Measurements from ENCODE around the gene PRDM8. TPM values are rescaled to one million over a fixed set of nuclear protein-coding genes. Genes with fewer than 3 reads are reported as not detected.

PRDM8 gene
- total RNA-seq, 3 donors from 2014 or later = 0.41 to 10.1 (median 2.9) TPM

DNA sequence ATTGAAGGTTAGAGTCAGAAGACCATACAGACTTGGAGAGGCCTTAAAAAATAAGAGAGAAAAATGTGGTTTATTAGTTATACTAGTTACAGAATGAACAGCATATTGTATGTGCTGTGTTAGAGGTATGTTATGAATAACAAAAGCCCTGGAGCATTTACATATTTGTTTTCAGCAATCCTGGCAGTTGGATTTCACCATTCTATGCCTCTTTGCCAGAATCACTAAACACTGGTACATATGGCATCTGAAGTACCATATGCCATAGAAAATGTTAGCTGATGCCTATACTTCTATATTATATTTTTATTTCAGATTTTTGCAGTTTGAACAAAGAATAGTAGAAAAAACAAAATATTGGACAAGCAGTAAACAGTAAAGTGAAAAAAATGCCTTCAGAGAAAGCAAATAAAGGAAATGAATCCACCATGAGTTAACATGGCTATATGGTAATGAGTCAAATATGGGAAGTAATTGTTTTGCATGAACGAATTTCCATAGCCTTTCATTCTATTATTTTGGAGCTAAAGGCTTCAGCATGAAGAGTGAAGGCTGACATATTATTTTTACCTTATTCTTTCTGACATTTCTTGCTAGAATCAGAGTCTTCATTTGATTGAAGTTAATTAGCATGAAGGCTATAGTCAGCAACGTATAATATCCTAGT is 41.9 kb upstream of the PRDM8 start:
- DNase-seq (no peak), ATAC-seq (no peak)
- TF ChIP-seq CTCF (IDR thresholded peaks at IDR 0.05) = no peak
- H3K9me3 ChIP-seq = no peaks in the 10 kb centered on the region
- no peaks in the 10 kb centered on the region for H3K4me1 ChIP-seq (ENCODE audit: low read depth)
- H3K36me3 ChIP-seq (ENCODE audit: low read depth) = no peaks in the 10 kb centered on the region
- H3K4me3 ChIP-seq = no peak overlapping the region
- intact Hi-C loops (cut with DNase I, micrococcal nuclease) = no loop called here

DNA sequence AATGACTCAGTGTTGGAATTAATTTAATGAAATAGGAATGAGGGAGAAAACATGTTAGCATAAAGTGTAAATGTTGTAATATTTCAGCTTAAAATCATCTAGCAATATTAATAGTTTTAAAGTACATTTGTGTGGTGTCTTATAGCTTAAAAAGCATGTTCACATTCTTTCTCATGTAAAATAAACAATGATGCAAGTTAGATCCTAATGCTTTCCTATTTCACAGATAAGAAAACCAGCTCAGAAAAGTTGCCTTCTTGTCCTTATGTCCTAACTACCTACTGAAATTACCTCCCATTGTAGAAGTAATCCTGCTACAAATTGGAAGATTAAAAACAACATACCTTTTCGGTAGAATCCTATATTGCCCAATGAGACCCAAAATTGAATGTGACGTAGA is 40.9 kb upstream of the PRDM8 start:
- ATAC-seq (no peak), DNase-seq (no peak)

DNA sequence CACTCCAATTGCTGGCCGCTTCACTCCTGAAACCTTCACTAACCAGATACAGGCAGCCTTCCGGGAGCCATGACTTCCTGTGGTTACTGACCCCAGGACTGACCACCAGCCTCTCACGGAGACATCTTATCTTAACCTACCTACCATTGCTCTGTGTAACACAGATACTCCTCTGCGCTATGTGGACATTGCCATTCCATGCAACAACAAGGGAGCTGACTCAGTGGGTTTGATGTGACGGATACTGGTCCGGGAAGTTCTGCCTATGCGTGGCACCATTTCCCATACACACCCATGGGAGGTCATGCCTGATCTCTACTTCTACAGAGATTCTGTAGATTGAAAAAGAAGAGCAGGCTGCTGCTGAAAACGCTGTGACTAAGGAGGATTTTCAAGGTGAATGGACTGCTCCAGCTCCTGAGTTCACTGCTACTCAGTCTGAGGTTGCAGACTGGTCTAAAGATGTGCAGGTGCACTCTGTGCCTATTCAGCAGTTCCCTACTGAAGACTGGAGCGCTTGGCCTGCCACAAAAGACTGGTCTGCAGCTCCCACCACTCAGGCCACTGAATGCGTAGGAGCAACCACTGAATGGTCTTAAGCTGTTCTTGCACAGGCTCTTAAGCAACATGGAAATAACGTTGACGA is 35.8 kb upstream of the PRDM8 start:
- ATAC-seq (no peak), DNase-seq (no peak)
- Histone ChIP-seq H3K9me3 (no peaks in the 10 kb centered on the region), H3K36me3 (ENCODE audit: low read depth) (no peaks in the 10 kb centered on the region), H3K4me3 (no peak overlapping the region), H3K4me1 (ENCODE audit: low read depth) (no peaks in the 10 kb centered on the region)
- intact Hi-C loops (cut with DNase I, micrococcal nuclease) = no loop called here
- TF ChIP-seq CTCF (IDR thresholded peaks at IDR 0.05) = no peak

More for the DNA sequence above, 40.9 kb upstream of the PRDM8 start:
- Histone ChIP-seq H3K36me3 (ENCODE audit: low read depth) (no peaks in the 10 kb centered on the region), H3K9me3 (no peaks in the 10 kb centered on the region), H3K4me3 (no peak overlapping the region), H3K4me1 (ENCODE audit: low read depth) (no peaks in the 10 kb centered on the region)
- intact Hi-C loops (cut with DNase I, micrococcal nuclease) = no loop called here
- TF ChIP-seq CTCF (IDR thresholded peaks at IDR 0.05) = no peak

DNA sequence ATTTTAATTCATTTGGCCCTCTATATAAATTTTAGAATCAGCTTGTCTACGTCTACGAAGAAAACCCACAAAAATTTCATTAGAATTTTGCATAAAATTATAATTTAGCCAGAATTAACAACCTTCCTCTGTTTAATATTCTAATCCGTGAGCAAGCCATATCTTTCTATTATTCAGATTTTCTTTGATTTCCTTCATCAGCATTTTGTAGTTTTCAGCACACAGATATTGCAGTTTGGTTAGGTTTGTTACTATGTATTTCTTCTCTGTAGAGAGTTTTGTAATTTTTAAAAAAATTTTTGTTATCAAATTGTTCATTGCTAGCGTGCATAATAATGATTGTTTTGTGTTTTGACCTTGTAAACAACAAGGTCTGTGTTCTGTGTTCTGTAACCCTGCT is 34.9 kb upstream of the PRDM8 start:
- DNase-seq = no peak
- Histone ChIP-seq H3K36me3 (ENCODE audit: low read depth) (no peaks in the 10 kb centered on the region), H3K4me3 (no peak overlapping the region), H3K4me1 (ENCODE audit: low read depth) (no peaks in the 10 kb centered on the region), H3K9me3 (no peaks in the 10 kb centered on the region)
- no peak for TF ChIP-seq CTCF (IDR thresholded peaks at IDR 0.05)
- intact Hi-C loops (cut with DNase I, micrococcal nuclease) = no loop called here
- ATAC-seq = no peak

GRCh38 chr4:80165855-80166254 is 31.4 kb upstream of the PRDM8 start:
- intact Hi-C loops (cut with DNase I, micrococcal nuclease) = no loop called here

More at GRCh38 chr4:80165855-80166254, 31.4 kb upstream of the PRDM8 start:
- Histone ChIP-seq H3K4me3 (no peak overlapping the region), H3K9me3 (no peaks in the 10 kb centered on the region), H3K4me1 (ENCODE audit: low read depth) (no peaks in the 10 kb centered on the region), H3K36me3 (ENCODE audit: low read depth) (no peaks in the 10 kb centered on the region)
- DNase-seq = no peak
- ATAC-seq = no peak
- no peak for TF ChIP-seq CTCF (IDR thresholded peaks at IDR 0.05)
